SK-N-SH (cell line): Measurements from ENCODE around the gene CLVS2.

Source experiments
- EP300 ChIP-seq, 2 experiments: IDR thresholded peaks; 2 replicates each; pipeline versions ENCODE4 v1.4.0 to v1.6.1; 2012; ENCODE audit warnings: borderline replicate concordance in 1 of 2, low read depth in 1 of 2, low read length in 1 of 2
- FOXJ3 ChIP-seq: sonication (generic); formaldehyde crosslinking; IDR thresholded peaks from 2 replicates; pipeline ENCODE4 v1.5.1; 2020; ENCODE audit warnings: mild to moderate bottlenecking, missing genetic modification reagents
- JUND ChIP-seq: IDR thresholded peaks from 2 replicates; pipeline ENCODE4 v1.4.0; 2012
- NRF1 ChIP-seq: IDR thresholded peaks from 2 replicates; pipeline ENCODE4 v1.6.1; 2012; ENCODE audit warnings: low read depth, mild to moderate bottlenecking, low read length
- RAD21 ChIP-seq: IDR thresholded peaks from 2 replicates; pipeline ENCODE4 v1.6.1; 2012; ENCODE audit warnings: mild to moderate bottlenecking, low read length
- SIN3A ChIP-seq: IDR thresholded peaks from 2 replicates; pipeline ENCODE4 v1.6.1; 2012; ENCODE audit warnings: low read depth, mild to moderate bottlenecking, low read length, moderate library complexity, borderline replicate concordance
- TF ChIP-seq, protein P1 (sequence below): fragments of 200-600 bp; sonication (generic); IDR thresholded peaks from 2 replicates; pipeline ENCODE4 v1.6.1; 2017; ENCODE audit warnings: antibody characterized with exemption, mild to moderate bottlenecking, moderate library complexity
- TF ChIP-seq, protein P2 (sequence below): IDR thresholded peaks from 2 replicates; pipeline ENCODE4 v1.4.0; 2012; ENCODE audit warnings: low read depth, borderline replicate concordance
- TF ChIP-seq, protein P3 (sequence below): IDR thresholded peaks from 2 replicates; pipeline ENCODE4 v1.4.0; 2012; ENCODE audit warnings: low read depth
- TF ChIP-seq, protein P4 (sequence below): IDR thresholded peaks from 2 replicates; pipeline ENCODE4 v1.4.0; 2012; ENCODE audit warnings: low read depth, borderline replicate concordance
- TF ChIP-seq, protein P5 (sequence below): IDR thresholded peaks from 2 replicates; pipeline ENCODE4 v1.6.1; 2012; ENCODE audit warnings: mild to moderate bottlenecking, low read depth, low read length, moderate library complexity

DNA sequence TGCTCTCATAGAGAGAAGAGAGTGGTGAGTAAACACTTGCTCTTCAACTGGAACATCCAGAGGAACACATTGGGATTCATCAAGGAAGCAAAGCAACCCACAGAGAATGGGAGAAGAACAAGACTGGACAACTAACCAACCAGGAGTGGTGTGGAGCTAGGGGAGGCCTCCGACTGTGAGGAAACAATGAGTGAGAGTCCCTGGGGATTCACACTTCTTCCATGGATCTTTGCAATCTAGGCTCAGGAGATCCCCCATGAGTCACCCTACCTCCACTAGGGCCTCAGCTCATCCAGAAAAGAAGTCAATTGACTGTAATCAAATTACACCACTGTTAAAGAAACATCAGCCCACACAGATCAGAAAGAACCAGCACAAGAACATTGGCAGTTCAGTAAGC, 42.3 kb upstream of the CLVS2 start:
- TF ChIP-seq, protein P1, sequence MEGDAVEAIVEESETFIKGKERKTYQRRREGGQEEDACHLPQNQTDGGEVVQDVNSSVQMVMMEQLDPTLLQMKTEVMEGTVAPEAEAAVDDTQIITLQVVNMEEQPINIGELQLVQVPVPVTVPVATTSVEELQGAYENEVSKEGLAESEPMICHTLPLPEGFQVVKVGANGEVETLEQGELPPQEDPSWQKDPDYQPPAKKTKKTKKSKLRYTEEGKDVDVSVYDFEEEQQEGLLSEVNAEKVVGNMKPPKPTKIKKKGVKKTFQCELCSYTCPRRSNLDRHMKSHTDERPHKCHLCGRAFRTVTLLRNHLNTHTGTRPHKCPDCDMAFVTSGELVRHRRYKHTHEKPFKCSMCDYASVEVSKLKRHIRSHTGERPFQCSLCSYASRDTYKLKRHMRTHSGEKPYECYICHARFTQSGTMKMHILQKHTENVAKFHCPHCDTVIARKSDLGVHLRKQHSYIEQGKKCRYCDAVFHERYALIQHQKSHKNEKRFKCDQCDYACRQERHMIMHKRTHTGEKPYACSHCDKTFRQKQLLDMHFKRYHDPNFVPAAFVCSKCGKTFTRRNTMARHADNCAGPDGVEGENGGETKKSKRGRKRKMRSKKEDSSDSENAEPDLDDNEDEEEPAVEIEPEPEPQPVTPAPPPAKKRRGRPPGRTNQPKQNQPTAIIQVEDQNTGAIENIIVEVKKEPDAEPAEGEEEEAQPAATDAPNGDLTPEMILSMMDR = no peak
- TF ChIP-seq EP300 (IDR thresholded peaks at IDR 0.05; ENCODE audit: borderline replicate concordance in 1 of 2, low read depth in 1 of 2, low read length in 1 of 2) = no peak
- no peak for TF ChIP-seq JUND
- no peak for TF ChIP-seq NRF1
- no peak for TF ChIP-seq FOXJ3 (CRISPR knock-in tag)
- TF ChIP-seq, protein P2, sequence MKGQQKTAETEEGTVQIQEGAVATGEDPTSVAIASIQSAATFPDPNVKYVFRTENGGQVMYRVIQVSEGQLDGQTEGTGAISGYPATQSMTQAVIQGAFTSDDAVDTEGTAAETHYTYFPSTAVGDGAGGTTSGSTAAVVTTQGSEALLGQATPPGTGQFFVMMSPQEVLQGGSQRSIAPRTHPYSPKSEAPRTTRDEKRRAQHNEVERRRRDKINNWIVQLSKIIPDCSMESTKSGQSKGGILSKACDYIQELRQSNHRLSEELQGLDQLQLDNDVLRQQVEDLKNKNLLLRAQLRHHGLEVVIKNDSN = no peak
- TF ChIP-seq, protein P3, sequence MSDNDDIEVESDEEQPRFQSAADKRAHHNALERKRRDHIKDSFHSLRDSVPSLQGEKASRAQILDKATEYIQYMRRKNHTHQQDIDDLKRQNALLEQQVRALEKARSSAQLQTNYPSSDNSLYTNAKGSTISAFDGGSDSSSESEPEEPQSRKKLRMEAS = no peak
- no peak for TF ChIP-seq SIN3A
- TF ChIP-seq, protein P4, sequence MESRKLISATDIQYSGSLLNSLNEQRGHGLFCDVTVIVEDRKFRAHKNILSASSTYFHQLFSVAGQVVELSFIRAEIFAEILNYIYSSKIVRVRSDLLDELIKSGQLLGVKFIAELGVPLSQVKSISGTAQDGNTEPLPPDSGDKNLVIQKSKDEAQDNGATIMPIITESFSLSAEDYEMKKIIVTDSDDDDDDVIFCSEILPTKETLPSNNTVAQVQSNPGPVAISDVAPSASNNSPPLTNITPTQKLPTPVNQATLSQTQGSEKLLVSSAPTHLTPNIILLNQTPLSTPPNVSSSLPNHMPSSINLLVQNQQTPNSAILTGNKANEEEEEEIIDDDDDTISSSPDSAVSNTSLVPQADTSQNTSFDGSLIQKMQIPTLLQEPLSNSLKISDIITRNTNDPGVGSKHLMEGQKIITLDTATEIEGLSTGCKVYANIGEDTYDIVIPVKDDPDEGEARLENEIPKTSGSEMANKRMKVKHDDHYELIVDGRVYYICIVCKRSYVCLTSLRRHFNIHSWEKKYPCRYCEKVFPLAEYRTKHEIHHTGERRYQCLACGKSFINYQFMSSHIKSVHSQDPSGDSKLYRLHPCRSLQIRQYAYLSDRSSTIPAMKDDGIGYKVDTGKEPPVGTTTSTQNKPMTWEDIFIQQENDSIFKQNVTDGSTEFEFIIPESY = no peak
- TF ChIP-seq, protein P5, sequence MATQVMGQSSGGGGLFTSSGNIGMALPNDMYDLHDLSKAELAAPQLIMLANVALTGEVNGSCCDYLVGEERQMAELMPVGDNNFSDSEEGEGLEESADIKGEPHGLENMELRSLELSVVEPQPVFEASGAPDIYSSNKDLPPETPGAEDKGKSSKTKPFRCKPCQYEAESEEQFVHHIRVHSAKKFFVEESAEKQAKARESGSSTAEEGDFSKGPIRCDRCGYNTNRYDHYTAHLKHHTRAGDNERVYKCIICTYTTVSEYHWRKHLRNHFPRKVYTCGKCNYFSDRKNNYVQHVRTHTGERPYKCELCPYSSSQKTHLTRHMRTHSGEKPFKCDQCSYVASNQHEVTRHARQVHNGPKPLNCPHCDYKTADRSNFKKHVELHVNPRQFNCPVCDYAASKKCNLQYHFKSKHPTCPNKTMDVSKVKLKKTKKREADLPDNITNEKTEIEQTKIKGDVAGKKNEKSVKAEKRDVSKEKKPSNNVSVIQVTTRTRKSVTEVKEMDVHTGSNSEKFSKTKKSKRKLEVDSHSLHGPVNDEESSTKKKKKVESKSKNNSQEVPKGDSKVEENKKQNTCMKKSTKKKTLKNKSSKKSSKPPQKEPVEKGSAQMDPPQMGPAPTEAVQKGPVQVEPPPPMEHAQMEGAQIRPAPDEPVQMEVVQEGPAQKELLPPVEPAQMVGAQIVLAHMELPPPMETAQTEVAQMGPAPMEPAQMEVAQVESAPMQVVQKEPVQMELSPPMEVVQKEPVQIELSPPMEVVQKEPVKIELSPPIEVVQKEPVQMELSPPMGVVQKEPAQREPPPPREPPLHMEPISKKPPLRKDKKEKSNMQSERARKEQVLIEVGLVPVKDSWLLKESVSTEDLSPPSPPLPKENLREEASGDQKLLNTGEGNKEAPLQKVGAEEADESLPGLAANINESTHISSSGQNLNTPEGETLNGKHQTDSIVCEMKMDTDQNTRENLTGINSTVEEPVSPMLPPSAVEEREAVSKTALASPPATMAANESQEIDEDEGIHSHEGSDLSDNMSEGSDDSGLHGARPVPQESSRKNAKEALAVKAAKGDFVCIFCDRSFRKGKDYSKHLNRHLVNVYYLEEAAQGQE = no peak
- no peak for TF ChIP-seq RAD21
